GM18520 (cell line): Measurements from ENCODE around the gene LRP1.

Source experiments
- ATAC-seq: cut with Tn5 transposase; IDR thresholded peaks from one replicate; pipeline ENCODE4 v1.9.1; 2021; ENCODE audit not compliant: unreplicated experiment

The LRP1 gene

GRCh38 chr12:57133013-57133569, 4.8 kb downstream of the LRP1 start:
- no peak for ATAC-seq

DNA sequence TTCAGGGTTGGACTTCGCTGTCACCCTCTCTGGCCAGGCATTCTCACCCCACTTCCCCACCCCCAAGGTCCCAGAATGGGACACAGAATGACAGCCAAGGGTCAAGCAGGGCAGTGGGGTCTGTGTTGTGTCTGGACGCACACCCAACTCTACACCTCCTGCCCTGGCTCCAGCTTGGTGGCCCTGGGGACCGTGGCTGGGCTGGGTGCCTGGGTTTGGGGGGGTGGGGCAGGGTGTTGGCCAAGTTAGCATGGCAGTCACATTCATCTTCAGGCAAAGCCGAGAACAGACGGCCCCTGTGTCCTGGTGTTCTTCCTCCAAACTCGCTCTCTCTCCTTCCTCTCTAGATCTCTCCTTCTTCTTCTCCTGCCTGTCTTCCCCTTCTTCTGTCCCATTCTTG, 5.6 kb downstream of the LRP1 start:
- no peak for ATAC-seq

DNA sequence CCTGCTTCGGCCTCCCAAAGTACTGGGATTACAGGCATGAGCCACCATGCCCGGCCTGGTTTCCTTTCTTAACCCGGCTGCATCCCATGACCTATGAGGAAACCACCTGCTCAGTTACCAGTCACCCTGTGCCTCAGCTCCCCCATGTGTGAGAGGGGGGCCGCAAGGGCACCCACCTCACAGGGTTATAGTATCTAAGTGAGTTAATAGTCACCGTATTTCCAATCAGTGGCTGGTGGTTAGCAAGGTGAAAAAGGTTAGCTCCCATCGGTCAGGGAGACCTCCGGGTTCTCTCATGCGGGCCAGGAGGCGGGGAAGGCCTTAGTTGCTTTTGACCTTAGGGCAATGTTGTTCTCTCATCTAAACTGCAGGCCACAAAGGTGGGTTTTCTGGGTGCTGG, 6.7 kb downstream of the LRP1 start:
- ATAC-seq = no peak

GRCh38 chr12:57135527-57136326, 7.4 kb downstream of the LRP1 start:
- ATAC-seq = no peak

- no peak for ATAC-seq
Measured at GRCh38 chr12:57138526-57139272, 10.4 kb downstream of the LRP1 start.

DNA sequence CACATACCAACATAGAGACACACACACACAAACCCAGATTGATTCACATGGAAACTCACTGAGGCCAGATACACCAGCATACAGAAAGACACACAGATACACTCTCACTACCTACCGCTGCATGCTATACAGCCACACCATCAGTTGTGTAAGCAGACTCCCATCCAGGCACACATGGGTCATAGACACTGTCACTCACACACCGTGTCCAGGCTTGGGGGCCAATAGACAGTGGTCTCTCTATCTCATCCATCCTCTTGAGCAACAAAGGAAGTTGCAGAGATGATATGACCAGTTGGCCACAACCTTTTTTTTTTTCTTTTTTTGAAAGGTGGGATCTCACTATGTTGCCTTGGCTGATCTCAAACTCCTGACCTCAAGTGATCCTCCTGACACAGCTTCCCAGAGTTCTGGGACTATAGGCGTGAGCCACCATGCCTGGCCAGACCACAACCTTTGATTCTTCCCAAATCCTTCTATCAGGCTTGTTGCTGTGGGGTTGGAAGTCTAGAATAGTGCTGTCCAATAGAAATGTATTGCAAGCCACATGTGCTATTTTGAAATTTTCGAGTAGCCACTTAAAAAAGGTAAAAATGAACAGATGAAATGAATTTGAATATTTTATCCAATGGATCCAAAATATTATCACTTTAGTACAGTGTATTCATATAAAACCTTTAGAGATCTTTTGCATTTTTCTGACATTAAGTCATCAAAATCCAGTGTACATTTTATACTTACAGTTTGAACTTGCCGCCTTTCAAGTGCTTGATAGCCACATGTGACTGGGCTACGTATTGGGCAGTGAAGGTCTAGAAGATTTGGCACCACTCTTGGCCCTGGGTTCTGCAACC, 11.7 kb downstream of the LRP1 start:
- ATAC-seq = no peak

DNA sequence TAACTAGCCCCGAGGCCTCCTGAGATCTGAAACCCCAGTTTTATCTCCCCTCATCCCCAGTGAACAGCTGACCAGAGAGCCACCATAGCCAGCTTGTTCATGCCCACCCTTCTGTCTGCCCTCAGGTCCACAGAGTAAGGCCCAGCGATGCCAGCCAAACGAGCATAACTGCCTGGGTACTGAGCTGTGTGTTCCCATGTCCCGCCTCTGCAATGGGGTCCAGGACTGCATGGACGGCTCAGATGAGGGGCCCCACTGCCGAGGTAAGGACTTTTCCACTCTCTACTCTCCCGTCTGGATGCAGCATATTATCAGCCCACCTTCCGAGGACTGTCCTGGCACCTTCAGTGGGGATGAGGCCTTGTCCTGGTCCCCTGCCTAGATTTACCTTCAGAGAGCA, 13.0 kb downstream of the LRP1 start:
- ATAC-seq = no peak

GRCh38 chr12:57142121-57142520, 13.8 kb downstream of the LRP1 start:
- ATAC-seq = no peak

- no peak for ATAC-seq
Measured at GRCh38 chr12:57142727-57143126, 14.4 kb downstream of the LRP1 start.

- ATAC-seq = no peak
Measured at GRCh38 chr12:57143454-57143853, 15.2 kb downstream of the LRP1 start.

DNA sequence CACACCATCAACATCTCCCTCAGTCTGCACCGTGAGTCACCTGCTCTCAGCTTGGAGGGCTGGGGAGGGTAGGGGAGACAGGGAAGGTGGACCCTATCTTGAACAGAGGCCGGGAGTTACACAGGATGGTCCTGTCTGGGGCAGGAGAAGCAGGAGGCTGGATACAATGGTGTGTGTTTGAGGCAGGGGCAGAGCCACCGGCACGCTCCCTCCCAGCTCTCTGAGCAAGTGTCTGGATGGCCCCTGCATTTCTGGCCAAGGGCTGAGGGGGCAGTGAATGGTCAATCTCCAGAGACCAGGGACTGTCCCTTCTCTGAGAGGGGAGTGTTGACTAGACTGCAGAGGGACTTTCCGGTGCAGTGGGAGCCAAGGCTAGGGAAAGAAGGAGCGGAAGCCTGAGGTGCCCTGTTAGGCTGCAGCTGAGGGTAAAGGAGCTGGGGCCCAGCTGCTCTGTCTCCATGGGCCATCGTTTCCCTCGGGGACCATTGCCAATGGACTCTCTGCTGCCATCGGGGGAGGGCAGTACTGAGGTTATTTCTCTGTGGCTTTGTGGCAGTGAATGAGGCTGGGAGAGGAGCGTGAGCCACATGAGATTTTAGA, 17.3 kb downstream of the LRP1 start:
- ATAC-seq = no peak

DNA sequence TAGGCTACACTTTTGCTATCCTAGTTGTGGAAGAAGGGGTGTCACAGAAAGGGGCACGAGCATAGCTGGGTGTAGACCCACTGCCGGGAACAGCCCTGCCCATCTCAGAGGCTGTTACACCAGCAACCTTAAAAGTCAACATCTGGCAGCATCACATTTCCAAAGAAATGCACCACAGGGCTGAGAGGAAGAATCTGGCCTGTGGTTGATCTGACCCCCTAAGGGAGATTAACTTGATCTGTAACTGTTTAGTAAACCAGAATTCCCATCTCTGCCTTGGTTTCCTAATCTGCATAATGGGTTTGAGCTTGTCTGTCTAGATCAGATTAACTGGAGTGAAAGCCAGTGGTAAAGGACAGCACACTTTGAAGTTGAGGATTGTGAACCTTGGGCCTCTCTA, 17.8 kb downstream of the LRP1 start:
- no peak for ATAC-seq

DNA sequence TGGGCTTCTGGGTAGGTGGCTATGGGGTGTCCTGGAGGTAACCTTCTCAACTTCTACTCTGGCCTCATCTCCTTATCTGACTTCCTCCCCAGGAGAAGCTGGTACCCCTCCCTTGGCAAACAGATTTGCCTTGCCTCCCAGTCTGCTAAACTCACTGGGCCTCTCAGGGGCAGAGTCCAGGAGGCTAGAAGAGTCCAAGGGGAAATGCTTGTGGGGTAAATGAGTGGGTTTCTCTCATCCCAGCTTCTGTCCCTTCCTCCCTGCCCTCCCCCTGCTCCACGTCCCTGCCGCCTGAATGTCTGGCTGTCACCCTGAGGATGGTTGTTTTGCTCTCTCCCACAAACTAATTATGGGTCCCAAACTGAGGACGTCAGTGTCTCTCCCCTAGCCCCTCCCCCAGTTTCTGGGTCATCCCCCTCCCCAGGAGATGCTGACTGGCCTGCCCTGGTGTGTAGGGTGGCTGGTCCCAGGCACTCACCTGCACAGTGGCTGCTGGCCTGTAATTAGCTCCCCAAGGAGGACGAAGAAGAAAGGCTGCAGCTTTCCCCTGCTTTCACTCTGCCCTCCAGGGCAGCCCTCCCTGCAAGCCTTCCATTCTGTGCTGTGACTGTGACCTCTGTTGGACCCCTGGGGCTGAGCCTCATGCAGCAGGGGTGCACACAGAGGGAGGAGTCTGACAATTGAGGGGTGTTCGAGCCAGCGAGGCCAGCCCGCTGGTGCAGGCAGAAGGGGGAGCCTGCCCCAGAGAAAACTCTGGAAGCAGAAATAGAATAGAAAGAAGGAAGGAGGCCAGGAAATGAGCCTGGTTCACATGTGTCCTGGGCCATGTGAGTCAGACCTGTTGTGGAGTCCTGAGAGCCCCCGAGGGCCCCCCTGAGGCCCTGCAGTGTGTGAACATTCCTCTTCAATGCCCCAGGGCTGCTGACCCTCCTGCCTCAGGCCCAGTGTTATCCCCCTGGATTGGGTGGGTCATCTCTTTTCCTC, 19.0 kb downstream of the LRP1 start, which contains the start of gene LRP1-AS:
TSS of gene LRP1-AS (minus strand) at position 659 of the 984 bp plus-strand sequence.
- ATAC-seq = no peak

- ATAC-seq = no peak
Measured at GRCh38 chr12:57148469-57149244, 20.4 kb downstream of the LRP1 start.

GRCh38 chr12:57149245-57149900, 21.1 kb downstream of the LRP1 start:
- no peak for ATAC-seq

- ATAC-seq = no peak
Measured at GRCh38 chr12:57150400-57151000, 22.2 kb downstream of the LRP1 start.

DNA sequence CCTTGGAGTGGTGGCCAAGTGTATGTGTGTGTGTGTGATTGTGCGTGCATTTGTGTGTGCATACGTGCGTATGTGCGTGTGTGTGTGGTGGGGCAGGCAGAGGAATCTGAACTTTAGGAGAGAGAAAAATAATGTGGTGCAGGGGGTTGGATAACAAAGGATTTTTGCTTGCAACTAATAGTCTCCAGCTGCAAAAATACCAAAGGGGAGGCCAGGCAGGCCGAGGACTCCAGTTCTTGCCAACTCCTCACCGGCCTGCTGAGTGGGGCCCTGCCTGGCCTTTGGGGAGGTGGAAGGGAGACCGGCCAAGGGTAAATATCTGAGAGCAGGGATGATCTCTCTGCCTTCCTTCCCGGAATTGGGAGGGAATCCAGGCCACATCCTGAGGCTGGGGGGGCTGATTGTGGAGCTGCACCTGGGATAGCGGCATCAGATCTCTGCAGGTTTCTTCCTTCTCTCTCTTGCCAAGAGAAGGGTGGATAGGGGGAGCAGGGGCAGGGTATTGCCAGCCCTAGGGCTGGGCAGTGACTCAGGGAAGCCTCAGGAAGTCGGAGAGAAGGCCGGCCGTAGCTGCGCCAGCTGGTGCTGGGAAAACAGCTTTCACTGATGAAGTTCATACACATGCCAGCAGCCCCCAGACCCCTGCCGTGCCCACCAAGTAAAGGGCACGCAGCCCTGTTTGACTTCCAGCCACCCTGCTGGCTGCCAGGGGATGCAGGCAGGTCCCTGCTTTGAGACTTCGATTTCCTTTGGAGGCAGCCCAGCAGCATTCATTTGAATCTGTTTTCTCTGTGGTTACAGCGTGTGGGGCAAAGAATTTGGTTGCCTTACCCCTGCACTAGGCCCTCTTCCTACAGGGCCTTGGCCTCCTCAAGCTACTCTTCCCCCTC, 23.7 kb downstream of the LRP1 start:
- no peak for ATAC-seq
